Stimulated activated CD4-positive, alpha-beta T cell treated with anti-CD3 and anti-CD28 coated beads, Interleukin-4, amount 100 ng/mL, for 1 hour (primary cell): ENCODE results near the gene DUSP8.
"Not testable (repeated sequence)": the region's sequence is repeated elsewhere in the genome, so short reads cannot be mapped to it uniquely, and the experiment has no call there.

ENCODE experiments used
- DNase-seq: peaks from one replicate; pipeline ENCODE4 v3.0.0-alpha.2; 2020

DUSP8 gene

DNA sequence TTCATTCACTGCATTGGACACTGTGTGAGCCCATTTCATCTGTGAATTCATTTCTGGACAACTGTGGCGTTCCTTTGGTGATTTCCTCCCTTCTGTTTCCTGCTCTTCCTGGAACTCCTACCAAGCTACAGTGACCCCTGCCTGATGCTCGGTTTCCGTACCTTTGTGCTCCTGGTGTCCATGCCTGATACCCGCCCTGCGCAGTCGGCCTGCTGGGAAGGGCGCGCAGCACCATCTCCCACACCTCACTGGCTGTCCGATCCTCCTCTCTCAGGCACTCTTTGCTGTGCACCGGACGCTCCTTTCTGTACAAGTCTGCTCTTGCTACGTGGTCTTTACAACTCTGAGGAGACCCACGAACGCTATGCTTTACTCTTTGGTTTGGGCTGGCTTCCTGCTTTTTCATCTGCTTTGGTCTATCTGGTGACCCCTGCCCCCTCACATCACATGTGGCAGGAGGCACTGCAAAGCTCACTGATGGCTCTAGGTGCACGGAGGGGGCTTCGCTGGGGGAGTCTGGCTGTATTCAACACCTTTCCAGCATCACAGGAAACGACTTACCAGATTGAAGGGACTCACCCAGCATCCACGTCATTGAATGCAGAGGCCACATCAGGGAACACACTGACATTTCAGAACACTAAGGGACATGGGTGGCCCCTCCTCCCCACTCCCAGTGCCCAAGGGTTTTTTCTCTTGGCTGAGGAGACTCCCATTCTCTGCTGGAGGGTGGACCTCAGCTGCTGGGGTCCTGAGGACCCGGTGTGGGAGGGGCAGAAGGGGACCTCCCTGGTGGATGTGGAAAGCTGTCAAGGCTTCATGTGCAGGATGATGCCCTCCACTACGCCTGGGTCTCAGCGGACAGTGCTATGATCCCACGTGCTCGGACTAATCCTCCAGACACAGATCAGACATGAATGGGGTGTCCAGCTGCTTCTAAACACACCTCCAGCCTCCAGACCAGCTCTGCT, 58.5 kb downstream of the DUSP8 start:
- no peak for DNase-seq

DNA sequence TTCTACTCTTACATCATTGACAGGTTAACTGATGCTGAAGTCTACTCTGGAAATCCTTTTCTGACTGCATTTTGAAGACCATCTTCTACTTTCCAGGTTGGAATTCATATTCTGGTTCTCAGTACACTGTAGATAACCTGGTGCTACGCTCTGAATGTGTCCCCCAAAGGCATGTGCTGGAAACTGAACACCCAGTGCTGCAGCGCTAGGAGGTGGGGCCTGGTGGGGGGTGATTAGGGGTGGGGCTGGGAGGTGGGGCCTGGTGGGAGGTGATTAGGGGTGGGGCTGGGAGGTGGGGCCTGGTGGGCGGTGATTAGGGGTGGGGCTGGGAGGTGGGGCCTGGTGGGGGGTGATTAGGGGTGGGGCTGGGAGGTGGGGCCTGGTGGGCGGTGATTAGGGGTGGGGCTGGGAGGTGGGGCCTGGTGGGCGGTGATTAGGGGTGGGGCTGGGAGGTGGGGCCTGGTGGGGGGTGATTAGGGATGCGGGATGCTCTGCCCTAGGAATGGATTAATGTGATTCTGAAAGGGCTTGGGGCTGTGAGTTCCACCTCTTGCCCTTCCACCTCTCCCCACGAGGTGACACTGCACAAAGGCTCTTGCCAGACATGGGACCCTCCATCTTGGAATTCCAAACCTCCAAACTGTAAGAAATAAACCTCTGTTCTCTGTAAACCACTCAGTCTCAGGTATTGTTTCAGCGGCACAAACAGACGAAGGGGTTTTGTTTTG, 59.4 kb downstream of the DUSP8 start:
- not testable (repeated sequence) for DNase-seq

DNA sequence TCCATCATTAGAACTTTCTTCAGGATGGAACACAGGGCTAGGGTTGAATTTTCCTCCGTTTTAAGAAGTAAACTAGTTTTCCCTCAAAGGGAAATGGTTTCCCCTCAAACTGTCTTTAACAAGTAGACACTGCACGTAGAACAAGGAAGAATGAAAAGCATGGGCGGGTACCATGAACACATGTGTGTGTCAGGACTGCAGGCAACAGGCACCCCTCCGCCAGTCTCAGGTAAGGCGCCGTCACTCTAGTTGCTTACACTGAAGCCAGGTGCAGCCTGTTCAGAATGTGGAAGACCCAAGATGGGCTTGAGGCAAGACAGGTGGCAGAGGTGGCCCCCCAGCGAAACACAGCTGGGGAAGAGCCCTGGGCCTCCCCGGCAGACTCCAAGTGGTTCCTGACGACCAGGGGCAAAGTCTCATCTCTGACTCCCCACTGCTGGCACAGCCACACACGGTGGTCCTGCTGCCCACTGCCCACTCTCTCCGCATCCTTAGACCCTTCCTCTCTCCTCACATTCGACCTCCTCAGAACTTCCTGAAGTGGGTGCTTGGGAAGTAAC, 60.1 kb downstream of the DUSP8 start:
- DNase-seq: no peak

GRCh38 chr11:1510928-1511327, 61.1 kb downstream of the DUSP8 start:
- no peak for DNase-seq

DNA sequence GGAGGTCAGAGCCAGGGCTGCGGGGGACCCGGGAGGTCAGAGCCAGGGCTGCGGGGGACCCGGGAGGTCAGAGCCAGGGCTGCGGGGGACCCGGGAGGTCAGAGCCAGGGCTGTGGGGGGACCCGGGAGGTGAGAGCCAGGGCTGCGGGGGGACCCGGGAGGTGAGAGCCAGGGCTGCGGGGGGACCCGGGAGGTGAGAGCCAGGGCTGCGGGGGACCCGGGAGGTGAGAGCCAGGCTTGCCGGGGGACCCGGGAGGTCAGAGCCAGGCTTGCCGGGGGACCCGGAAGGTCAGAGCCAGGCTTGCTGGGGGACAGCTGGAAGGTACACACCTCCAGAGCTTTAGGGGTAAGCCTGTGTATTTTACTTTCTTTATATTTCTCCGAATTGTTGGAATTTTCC, 61.7 kb downstream of the DUSP8 start:
- not testable (repeated sequence) for DNase-seq

- DNase-seq: no peak
These were observed 62.3 kb downstream of the DUSP8 start for GRCh38 chr11:1509626-1510255.

DNA sequence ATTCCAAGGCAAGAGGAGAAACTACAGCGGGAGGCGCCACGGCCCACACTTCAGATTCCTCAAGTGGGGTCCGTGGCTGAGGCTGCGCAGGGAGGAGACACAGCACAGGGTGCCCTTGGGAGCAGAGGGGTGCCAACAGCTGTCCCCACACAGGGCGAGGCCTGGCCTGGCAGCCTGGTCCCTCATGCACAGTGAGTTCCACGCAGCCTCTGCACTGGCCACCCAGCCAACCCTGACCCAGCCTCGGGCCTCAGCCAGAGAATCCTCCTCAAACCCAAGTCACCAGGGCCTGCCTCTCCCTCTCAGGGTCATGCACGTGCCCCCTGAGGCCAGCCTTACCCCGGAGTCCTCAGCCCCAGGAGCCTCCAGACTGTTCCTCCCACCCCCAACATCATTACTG, 63.1 kb downstream of the DUSP8 start:
- no peak for DNase-seq

DNA sequence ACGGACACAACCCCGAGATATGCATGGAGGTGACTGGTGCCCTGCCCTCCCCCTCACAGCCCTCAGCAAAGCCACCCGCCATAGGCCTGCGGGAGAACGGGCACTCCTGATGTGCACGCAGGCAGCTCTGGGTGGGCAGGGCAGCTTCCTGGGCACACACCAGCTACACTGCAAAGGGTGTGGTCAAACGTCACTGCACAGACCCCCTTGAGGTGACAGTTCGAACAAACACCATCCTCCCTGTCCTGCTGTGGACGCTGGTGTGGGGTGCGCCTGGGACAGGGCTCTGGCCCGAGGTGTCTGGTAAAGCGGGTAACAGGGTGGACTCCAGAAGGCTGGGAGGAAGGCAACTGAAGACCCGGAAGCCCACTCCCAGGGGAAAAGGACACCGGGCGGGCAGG, 63.6 kb downstream of the DUSP8 start:
- DNase-seq: no peak

DNA sequence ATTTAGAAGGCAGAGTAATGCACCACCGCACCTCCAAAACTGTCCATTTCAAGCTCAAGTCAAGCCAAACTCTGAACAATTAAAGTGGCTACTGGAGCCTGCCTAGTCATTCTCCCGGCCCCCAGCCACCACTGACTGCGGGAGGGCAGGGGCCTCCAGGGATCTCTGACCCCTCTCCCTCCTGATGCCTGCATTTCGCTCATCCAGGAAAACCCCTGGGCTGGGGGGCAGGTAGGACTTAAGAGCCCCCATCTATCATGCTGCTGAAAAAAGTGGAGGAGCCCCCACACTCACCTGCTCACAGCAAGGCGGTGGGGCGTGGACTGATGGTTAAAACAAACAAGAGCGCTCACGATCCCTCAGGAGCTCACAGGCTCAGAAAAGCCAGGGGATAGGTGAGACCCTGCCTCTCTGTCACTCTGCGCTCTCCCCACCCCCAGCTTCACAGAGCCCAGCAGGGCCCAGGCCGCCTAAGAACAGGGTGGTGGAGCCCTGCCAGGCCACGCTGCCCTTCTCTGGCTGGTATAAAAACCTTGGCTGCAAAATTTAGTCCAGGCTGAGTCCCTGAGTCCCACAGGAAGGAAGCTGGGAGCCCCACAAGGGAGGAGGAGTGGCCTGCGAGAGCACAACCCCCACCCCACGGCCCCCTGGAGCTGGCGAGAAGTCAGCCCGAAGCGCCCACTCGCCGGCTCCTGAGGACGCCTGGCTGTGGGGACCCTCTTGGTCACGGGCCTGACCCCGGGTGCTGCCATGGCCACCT, 64.5 kb downstream of the DUSP8 start:
- DNase-seq: no peak

GRCh38 chr11:1506981-1507380, 65.1 kb downstream of the DUSP8 start:
- DNase-seq: no peak

DNA sequence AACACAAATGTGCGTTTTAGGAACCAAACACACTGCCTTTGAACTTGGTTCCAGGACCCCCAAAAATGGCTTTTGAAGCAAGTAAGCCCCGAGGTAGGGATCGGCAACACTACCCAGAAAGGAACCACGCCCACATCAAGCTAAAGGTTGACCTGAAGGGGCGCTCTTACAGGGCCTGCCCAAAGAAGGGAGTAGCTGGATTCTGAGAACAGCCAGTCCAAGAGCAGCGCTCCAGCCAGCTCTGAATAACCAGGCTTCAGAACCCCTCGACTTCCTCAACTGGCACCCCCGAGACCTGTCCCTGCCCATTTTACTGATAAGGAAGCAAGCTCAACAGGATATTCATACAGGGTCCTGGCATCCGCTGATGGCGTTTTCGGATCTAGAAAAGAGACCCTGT, 66.6 kb downstream of the DUSP8 start:
- no peak for DNase-seq

GRCh38 chr11:1504581-1505290, 67.3 kb downstream of the DUSP8 start:
- no peak for DNase-seq

GRCh38 chr11:1504138-1504537, 67.9 kb downstream of the DUSP8 start:
- DNase-seq: no peak
